Mammary epithelial cell (primary cell): ENCODE results near the gene COL27A1.

Experiments used
- EZH2 ChIP-seq: IDR thresholded peaks from 2 replicates; pipeline ENCODE4 v1.6.1; 2012; ENCODE audit warnings: low read length, inconsistent platforms, borderline replicate concordance
- TF ChIP-seq, protein P1 (sequence below), 2 donors: IDR thresholded peaks in 1 of 2; conservative IDR thresholded peaks in 1 of 2; 2 replicates each; pipeline ENCODE4 v1.5.1; 2011 to 2012; ENCODE audit warnings: inconsistent platforms in 2 of 2, low read length in 2 of 2, mild to moderate bottlenecking in 2 of 2, control low read depth in 1 of 2, low read depth in 1 of 2; ENCODE audit not compliant: insufficient read depth in 1 of 2; ENCODE audit errors: extremely low read depth in 1 of 2

DNA sequence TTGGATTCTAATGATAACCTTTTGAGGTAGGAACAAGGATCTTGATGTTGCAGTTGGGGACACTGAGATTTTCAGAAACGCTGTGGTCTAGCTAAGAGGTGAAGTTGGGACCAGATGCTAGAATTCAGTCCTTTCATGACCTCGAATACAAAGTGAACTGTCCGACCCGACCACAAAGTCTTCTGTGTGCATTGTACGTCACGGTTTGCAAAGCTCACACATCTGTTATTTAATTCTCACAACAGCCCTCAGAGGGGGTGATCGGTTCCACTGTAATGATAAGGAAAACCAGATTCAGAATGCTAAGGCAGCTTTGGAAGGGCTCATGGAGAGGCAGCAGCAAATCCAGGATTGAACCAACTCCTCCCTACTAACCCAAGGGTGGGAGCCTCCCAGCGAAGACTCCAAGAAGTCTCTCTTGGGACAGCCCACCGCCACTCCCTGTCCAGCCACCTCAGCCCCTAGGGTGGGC is 39.6 kb upstream of the COL27A1 start:
- no peak for TF ChIP-seq EZH2
- TF ChIP-seq, protein P1, sequence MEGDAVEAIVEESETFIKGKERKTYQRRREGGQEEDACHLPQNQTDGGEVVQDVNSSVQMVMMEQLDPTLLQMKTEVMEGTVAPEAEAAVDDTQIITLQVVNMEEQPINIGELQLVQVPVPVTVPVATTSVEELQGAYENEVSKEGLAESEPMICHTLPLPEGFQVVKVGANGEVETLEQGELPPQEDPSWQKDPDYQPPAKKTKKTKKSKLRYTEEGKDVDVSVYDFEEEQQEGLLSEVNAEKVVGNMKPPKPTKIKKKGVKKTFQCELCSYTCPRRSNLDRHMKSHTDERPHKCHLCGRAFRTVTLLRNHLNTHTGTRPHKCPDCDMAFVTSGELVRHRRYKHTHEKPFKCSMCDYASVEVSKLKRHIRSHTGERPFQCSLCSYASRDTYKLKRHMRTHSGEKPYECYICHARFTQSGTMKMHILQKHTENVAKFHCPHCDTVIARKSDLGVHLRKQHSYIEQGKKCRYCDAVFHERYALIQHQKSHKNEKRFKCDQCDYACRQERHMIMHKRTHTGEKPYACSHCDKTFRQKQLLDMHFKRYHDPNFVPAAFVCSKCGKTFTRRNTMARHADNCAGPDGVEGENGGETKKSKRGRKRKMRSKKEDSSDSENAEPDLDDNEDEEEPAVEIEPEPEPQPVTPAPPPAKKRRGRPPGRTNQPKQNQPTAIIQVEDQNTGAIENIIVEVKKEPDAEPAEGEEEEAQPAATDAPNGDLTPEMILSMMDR (conservative IDR thresholded peaks at IDR 0.05 in 1 of 2, IDR thresholded peaks at IDR 0.05 in 1 of 2; ENCODE audit: extremely low read depth in 1 of 2, insufficient read depth in 1 of 2, low read depth in 1 of 2, low read length in 2 of 2), result no peak
